GM10248 (cell line): Measurements from ENCODE around the gene CAMK1D.
A peak's percentile ranks its signal among the peaks of the same experiment; 100 is the strongest.
"Not testable (repeated sequence)": the region's sequence is repeated elsewhere in the genome, so short reads cannot be mapped to it uniquely, and the experiment has no call there.

ENCODE experiments used
- CTCF ChIA-PET: fragments of 300-600 bp; sonication (Branson Sonifier 250); formaldehyde crosslinking; extraction: SDS; loops from one replicate; lab custom pipeline; 2021; ENCODE audit warnings: antibody characterized with exemption; lab: Yijun Ruan, JAX
- POLR2A ChIA-PET: fragments of 350-650 bp; sonication (Branson Sonifier 250); formaldehyde crosslinking; extraction: SDS; loops from one replicate; lab custom pipeline; 2020; ENCODE audit warnings: antibody characterized with exemption; lab: Yijun Ruan, JAX
- DNase-seq: peaks from one replicate; pipeline ENCODE4 v3.0.0; 2012; ENCODE audit errors: extremely low spot score
- TF ChIP-seq, protein P1 (sequence below): IDR thresholded peaks from 2 replicates; pipeline ENCODE4 v1.5.1; 2012; ENCODE audit warnings: mild to moderate bottlenecking, low read depth; ENCODE audit errors: extremely low read depth, missing control alignments, control extremely low read depth

CAMK1D gene

DNA sequence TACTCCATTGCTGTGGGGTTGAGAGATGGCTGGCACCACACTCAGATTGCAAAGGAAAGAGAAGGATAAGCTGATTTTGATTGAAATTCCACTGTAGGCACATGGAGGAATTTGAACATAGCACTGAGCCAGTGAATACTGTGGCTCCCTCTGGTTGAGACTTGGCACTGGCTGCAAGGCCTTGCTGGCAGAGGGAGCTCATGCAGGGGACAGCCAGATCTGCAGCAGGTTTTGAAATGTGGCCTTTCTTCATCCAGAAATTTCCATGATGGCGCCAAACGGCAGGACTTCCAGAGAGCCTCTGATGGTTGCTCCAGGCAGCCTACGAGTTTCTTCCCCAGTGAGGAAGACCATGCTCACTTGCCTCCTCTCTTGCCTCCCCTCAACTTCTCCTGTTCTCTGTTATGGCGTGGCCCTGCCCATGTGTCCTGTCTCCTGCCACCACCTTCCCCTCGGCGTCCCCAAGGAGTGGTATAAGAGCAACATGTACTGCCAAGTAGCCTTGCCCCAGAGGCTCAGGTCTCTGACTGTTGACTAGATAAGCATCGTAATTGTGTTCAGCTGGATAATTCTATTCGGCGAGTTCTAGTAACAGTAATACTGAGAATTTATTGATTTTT is 386.6 kb downstream of the CAMK1D start:
- ChIA-PET POLR2A (no interaction called here), CTCF (interaction anchor here (0.7 to 1.6 kb wide), 3 partner anchors 10 to 25 kb away, joined by 3 read pairs; no protein-coding TSS in a partner anchor)
- TF ChIP-seq, protein P1, sequence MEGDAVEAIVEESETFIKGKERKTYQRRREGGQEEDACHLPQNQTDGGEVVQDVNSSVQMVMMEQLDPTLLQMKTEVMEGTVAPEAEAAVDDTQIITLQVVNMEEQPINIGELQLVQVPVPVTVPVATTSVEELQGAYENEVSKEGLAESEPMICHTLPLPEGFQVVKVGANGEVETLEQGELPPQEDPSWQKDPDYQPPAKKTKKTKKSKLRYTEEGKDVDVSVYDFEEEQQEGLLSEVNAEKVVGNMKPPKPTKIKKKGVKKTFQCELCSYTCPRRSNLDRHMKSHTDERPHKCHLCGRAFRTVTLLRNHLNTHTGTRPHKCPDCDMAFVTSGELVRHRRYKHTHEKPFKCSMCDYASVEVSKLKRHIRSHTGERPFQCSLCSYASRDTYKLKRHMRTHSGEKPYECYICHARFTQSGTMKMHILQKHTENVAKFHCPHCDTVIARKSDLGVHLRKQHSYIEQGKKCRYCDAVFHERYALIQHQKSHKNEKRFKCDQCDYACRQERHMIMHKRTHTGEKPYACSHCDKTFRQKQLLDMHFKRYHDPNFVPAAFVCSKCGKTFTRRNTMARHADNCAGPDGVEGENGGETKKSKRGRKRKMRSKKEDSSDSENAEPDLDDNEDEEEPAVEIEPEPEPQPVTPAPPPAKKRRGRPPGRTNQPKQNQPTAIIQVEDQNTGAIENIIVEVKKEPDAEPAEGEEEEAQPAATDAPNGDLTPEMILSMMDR, result no peak
- no peak for DNase-seq

DNA sequence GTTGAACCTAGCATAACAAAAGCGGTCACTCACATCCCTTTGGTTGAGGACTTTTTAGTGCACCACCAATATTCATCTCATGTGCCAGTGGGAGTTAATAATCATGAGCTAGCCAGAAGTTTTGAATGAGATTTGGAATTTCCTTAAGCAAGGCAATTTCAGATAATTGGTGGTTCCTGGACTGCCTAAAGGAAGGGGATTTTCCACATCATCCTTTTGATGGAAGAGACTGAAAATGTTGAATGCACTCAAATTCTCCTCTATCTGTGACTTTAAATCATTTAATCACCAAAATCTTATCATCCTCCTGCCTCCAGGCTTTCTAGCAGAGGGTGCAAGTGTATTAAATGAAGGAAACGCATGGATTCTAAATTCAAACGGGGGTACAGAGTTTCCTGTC is 391.5 kb downstream of the CAMK1D start:
- TF ChIP-seq, protein P1, result no peak
- POLR2A ChIA-PET, result no interaction called here
- no peak for DNase-seq
- CTCF ChIA-PET, result interaction anchor here (1.0 to 1.4 kb wide), 3 partner anchors 10 to 161 kb away, joined by 3 to 4 read pairs (median 3); no protein-coding TSS in a partner anchor

DNA sequence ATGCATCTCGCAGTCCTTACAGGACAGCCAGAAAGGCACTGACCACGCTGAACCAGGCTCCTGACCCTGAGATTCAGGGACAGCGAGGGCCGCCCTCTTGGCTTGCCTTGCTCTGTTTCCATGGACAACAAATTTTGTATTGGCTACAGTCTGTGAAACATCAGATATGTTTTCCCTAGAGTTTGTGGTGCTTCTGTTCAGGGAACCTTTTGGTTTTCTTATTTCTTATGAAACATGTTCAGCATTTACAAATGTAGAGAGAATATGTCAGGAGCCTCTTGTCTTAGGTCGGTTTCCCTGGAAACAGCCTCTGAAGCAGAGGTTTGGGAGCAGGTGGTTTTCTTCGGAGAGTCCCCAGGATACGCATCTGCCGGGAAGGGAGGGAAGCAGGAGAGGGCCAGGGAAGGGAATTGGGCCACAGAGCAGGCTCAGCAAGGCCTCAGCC is 392.0 kb downstream of the CAMK1D start:
- TF ChIP-seq, protein P1, result no peak
- CTCF ChIA-PET, result interaction anchor here (1.0 to 1.5 kb wide), 5 partner anchors 11 to 41 kb away, joined by 3 to 6 read pairs (median 4); no protein-coding TSS in a partner anchor
- DNase-seq, result no peak
- POLR2A ChIA-PET, result no interaction called here

DNA sequence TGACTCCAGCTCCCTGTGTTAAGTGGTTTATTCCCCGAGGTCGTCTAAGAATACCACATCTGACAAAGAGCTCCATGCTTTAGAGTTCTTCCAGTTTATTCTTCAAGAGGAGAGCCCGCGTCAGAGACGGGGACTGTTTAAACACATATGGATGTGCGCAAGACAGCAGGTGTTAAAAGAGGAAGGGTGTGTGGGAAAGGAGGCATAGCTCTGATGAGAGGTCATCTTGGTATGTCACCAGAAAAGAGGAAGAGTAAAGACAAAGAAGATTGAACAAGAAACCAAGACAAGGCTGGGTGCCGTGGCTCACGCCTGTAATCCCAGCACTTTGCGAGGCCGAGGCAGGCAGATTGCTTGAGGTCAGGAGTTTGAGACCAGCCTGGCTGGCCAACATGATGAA is 393.4 kb downstream of the CAMK1D start:
- CTCF ChIA-PET, result interaction anchor here (1.1 to 1.5 kb wide), 5 partner anchors 9 to 39 kb away, joined by 4 to 7 read pairs (median 4); no protein-coding TSS in a partner anchor
- DNase-seq, result peak; percentile 42
- POLR2A ChIA-PET, result no interaction called here
- TF ChIP-seq, protein P1, result no peak

DNA sequence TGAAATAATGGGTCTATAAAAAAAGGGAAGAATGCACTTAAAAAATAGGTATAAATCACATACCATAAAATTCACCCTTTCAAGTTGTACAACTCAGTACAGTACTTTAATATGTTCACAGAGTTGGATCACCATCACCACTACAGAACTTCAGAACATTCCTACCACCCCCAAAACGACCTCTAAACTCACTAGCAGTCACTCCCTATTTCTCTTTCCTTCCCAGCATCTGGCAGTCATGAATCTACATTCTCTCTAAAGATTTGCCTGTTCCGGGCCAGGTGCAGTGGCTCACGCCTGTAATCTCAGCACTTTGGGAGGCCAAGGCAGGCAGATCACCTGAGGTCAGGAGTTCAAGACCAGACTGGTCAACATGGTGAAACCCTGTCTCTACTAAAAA is 394.1 kb downstream of the CAMK1D start:
- DNase-seq, POLR2A ChIA-PET, CTCF ChIA-PET: not testable (repeated sequence)

DNA sequence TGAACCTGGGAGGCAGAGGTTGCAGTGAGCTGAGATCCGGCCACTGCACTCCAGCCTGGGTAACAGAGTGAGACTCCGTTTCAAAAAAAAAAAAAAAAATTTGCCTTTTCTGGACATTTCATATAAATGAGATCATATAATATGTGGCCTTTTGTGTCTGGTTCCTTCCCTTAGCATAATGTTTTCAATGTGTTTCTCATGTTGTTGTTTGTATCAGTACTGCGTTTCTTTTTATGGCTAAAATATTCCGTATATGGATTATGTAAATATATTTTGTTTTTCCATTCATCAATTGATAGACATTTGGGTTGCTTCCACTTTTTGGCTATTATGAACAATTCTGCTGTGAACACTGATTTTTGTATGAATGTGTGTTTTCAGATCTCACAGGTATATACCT is 394.6 kb downstream of the CAMK1D start:
- POLR2A ChIA-PET, result no interaction called here

More for the DNA sequence above, 394.6 kb downstream of the CAMK1D start:
- no peak for DNase-seq
- TF ChIP-seq, protein P1, result no peak
- CTCF ChIA-PET, result no interaction called here
